ENCODE data around the gene CENPP.

DNA sequence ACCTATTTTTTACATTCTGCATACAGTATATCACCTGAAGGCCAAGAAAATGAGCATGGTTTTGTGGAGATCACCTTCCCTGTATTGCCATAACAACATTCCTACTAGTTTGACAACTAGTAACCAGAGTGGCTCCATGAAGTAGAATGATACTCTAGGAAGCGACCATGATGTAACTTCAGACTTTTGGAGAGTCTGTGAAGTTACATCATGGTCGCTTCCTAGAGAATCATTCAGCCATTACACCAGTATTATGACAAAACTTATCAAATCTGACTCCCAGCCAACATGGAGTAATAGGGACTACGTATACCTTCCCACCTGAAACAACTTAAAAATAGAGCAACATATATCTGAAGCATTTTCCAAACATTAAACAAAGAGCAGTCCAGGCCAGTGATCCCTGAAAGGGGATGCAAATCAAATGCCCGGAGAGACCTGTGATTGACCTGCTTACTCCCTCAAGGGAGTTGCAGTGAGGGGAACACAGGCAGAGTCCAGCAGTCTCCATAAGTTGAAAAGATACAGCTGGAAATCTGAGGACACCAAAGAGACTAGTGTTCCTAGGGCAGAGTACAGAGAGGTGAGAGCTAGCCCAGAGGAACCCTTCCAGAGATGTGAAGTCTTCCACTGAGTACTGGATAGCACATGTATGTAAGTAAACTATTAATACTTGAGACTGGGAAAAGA lies 202.2 kb downstream of the CENPP start:
- TF ChIP-seq, protein P1, sequence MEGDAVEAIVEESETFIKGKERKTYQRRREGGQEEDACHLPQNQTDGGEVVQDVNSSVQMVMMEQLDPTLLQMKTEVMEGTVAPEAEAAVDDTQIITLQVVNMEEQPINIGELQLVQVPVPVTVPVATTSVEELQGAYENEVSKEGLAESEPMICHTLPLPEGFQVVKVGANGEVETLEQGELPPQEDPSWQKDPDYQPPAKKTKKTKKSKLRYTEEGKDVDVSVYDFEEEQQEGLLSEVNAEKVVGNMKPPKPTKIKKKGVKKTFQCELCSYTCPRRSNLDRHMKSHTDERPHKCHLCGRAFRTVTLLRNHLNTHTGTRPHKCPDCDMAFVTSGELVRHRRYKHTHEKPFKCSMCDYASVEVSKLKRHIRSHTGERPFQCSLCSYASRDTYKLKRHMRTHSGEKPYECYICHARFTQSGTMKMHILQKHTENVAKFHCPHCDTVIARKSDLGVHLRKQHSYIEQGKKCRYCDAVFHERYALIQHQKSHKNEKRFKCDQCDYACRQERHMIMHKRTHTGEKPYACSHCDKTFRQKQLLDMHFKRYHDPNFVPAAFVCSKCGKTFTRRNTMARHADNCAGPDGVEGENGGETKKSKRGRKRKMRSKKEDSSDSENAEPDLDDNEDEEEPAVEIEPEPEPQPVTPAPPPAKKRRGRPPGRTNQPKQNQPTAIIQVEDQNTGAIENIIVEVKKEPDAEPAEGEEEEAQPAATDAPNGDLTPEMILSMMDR (IDR thresholded peaks at IDR 0.05; ENCODE audit: low read depth, low read length), result no peak
- TF ChIP-seq EZH2phosphoT487 (IDR thresholded peaks at IDR 0.05; ENCODE audit: low read depth), result no peak
